ENCODE measurements around the gene ABCC8.
"Not testable (repeated sequence)": the region's sequence is repeated elsewhere in the genome, so short reads cannot be mapped to it uniquely, and the experiment has no call there.

The ABCC8 gene

GRCh38 chr11:17463546-17464174 lies 13.0 kb downstream of the ABCC8 start:
- no peak for DNase-seq

GRCh38 chr11:17462940-17463339 lies 13.7 kb downstream of the ABCC8 start:
- DNase-seq: no peak

- no peak for DNase-seq
Measured at GRCh38 chr11:17460406-17460805, 16.2 kb downstream of the ABCC8 start.

- no peak for DNase-seq
Measured at GRCh38 chr11:17459236-17459896, 17.3 kb downstream of the ABCC8 start.

GRCh38 chr11:17458268-17458667 lies 18.4 kb downstream of the ABCC8 start:
- no peak for DNase-seq

- no peak for DNase-seq
Measured at GRCh38 chr11:17457396-17458173, 19.1 kb downstream of the ABCC8 start.

- no peak for DNase-seq
Measured at GRCh38 chr11:17452668-17453067, 24.0 kb downstream of the ABCC8 start.

GRCh38 chr11:17449158-17449557 lies 27.5 kb downstream of the ABCC8 start:
- no peak for DNase-seq

- DNase-seq: no peak
Measured at GRCh38 chr11:17446482-17446881, 30.2 kb downstream of the ABCC8 start.

- no peak for DNase-seq
Measured at GRCh38 chr11:17445240-17445795, 31.3 kb downstream of the ABCC8 start.

GRCh38 chr11:17443926-17444690 lies 32.5 kb downstream of the ABCC8 start:
- DNase-seq: no peak

- no peak for DNase-seq
Measured at GRCh38 chr11:17443423-17443822, 33.2 kb downstream of the ABCC8 start.

- no peak for DNase-seq
Measured at GRCh38 chr11:17443000-17443399, 33.6 kb downstream of the ABCC8 start.

- no peak for DNase-seq
Measured at GRCh38 chr11:17439316-17439782, 37.3 kb downstream of the ABCC8 start.

GRCh38 chr11:17437366-17437765 lies 39.3 kb downstream of the ABCC8 start:
- no peak for DNase-seq

- no peak for DNase-seq
Measured at GRCh38 chr11:17434108-17434507, 42.5 kb downstream of the ABCC8 start.

GRCh38 chr11:17432002-17432401 lies 44.6 kb downstream of the ABCC8 start:
- DNase-seq: no peak

- DNase-seq: no peak
Measured at GRCh38 chr11:17431139-17431538, 45.5 kb downstream of the ABCC8 start.

- no peak for DNase-seq
Measured at GRCh38 chr11:17430616-17431015, 46.0 kb downstream of the ABCC8 start.

- no peak for DNase-seq
Measured at GRCh38 chr11:17428925-17429324, 47.7 kb downstream of the ABCC8 start.

GRCh38 chr11:17428261-17428660 lies 48.4 kb downstream of the ABCC8 start:
- no peak for DNase-seq

GRCh38 chr11:17426233-17426632 lies 50.4 kb downstream of the ABCC8 start:
- not testable (repeated sequence) for DNase-seq
